HUES64 (cell line): ENCODE results near the gene RPLP2.
A peak's percentile ranks its signal among the peaks of the same experiment; 100 is the strongest.

Source experiments
- H3K27ac ChIP-seq: 2 replicates; pipeline ENCODE4 v1.7.0; 2013; ENCODE audit warnings: low read depth, low read length, inconsistent platforms
- H3K27me3 ChIP-seq: 2 replicates; pipeline ENCODE4 v1.6.1; 2013; ENCODE audit warnings: mild to moderate bottlenecking, low read length; ENCODE audit not compliant: insufficient read depth
- H3K36me3 ChIP-seq: 2 replicates; pipeline ENCODE4 v1.6.1; 2013; ENCODE audit warnings: mild to moderate bottlenecking, low read length; ENCODE audit not compliant: insufficient read depth
- H3K4me1 ChIP-seq: 2 replicates; pipeline ENCODE4 v1.6.1; 2013; ENCODE audit warnings: mild to moderate bottlenecking, low read length, moderate library complexity; ENCODE audit not compliant: insufficient read depth
- H3K4me3 ChIP-seq: 2 replicates; pipeline ENCODE4 v1.5.1; 2013; ENCODE audit warnings: mild to moderate bottlenecking, low read length, moderate library complexity
- H3K9ac ChIP-seq: 2 replicates; pipeline ENCODE4 v1.6.1; 2013; ENCODE audit warnings: mild to moderate bottlenecking, low read depth, low read length
- H3K9me3 ChIP-seq: 2 replicates; pipeline ENCODE4 v1.6.1; 2013; ENCODE audit warnings: low read depth, low read length; ENCODE audit not compliant: insufficient read depth
- WGBS: fragments of 150-250, 120-280 bp; methylation state at CpG from one replicate; pipeline ENCODE4 v1.1.7; 2013; ENCODE audit warnings: missing lambda C conversion rate; 5-methylcytosine and 5-hydroxymethylcytosine counted together

The RPLP2 gene

DNA sequence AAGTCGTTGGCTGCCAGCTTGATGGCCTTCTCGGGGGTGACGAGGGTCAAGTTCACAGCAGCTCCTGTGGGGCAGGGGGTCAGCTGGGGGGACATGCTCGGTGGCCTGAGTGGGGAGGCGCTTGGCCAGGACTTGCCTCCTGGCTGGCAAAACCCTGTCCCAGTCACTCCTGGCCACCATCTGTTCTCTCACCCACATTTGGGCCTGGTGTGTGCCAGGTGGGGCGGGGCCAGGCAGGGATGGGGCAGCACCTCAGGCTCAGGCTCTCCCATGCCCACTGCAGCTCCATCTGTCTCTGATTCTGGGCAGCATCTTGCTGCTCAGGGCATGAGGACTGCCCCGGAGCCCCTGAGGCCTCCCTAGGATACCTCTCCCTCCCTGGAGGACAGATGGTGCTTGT, 16.2 kb upstream of the RPLP2 start:
- WGBS, result 89% methylated on average over 7 of the region's 7 CpGs
- H3K9ac ChIP-seq, result no peak overlapping the region
- H3K27ac ChIP-seq, result no peak overlapping the region
- peaks cover 26% of the 10 kb centered on the region; the same call in 1 of the 2 replicates for H3K36me3 ChIP-seq
- no peaks in the 10 kb centered on the region for H3K27me3 ChIP-seq
- H3K9me3 ChIP-seq, result no peaks in the 10 kb centered on the region
- H3K4me1 ChIP-seq, result peaks cover 9% of the 10 kb centered on the region; the same call in 1 of the 2 replicates
- no peak overlapping the region for H3K4me3 ChIP-seq

DNA sequence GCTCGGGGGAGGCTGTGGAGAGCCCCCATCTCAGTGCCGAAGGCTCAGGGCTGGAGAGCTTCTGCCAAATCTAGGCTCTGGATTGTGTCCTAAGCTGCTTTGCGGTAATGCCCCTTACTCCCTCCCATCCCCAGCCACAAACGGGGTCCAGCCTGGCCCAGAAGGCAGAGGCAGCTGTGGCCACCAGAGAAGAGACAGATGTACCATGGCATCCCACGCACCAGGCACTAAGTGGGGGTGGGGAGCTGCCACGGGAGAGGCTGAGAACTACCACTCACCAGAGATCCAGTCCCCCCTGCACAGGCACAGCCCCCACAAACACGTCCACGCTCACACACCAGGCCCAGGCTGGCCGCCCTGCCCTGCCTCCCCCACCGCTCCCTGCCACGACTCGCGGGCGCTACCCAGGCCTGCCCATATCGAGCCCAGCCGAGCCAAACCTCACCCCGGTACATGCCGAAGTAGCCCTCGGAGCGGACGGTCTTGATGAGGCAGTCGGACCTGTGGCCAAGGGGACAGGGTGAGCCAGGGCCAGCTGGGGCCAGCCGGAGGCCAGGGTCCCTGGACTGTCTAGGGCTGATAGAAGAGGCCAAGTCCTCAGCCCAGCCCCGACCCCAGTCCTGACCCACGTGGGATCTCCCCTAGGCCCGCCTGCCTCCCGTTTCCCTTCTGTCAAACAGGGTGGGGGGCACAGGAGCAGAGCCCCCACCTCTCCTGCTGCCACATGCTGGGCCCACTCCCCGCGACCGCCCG, 15.6 kb upstream of the RPLP2 start:
- no peak overlapping the region for H3K9ac ChIP-seq
- 95% methylated on average over 31 of the region's 31 CpGs for WGBS
- peaks cover 26% of the 10 kb centered on the region; the same call in 1 of the 2 replicates for H3K36me3 ChIP-seq
- peaks cover 9% of the 10 kb centered on the region; the same call in 1 of the 2 replicates for H3K4me1 ChIP-seq
- no peaks in the 10 kb centered on the region for H3K27me3 ChIP-seq
- no peak overlapping the region for H3K27ac ChIP-seq
- no peaks in the 10 kb centered on the region for H3K9me3 ChIP-seq
- H3K4me3 ChIP-seq, result no peak overlapping the region

GRCh38 chr11:794766-795633, 14.8 kb upstream of the RPLP2 start:
- Histone ChIP-seq H3K27ac (no peak overlapping the region), H3K36me3 (peaks cover 29% of the 10 kb centered on the region; the same call in 1 of the 2 replicates), H3K27me3 (no peaks in the 10 kb centered on the region), H3K4me3 (no peak overlapping the region), H3K4me1 (peaks cover 9% of the 10 kb centered on the region; the same call in 1 of the 2 replicates), H3K9me3 (no peaks in the 10 kb centered on the region), H3K9ac (no peak overlapping the region)
- WGBS, result 86% methylated on average over 37 of the region's 38 CpGs

DNA sequence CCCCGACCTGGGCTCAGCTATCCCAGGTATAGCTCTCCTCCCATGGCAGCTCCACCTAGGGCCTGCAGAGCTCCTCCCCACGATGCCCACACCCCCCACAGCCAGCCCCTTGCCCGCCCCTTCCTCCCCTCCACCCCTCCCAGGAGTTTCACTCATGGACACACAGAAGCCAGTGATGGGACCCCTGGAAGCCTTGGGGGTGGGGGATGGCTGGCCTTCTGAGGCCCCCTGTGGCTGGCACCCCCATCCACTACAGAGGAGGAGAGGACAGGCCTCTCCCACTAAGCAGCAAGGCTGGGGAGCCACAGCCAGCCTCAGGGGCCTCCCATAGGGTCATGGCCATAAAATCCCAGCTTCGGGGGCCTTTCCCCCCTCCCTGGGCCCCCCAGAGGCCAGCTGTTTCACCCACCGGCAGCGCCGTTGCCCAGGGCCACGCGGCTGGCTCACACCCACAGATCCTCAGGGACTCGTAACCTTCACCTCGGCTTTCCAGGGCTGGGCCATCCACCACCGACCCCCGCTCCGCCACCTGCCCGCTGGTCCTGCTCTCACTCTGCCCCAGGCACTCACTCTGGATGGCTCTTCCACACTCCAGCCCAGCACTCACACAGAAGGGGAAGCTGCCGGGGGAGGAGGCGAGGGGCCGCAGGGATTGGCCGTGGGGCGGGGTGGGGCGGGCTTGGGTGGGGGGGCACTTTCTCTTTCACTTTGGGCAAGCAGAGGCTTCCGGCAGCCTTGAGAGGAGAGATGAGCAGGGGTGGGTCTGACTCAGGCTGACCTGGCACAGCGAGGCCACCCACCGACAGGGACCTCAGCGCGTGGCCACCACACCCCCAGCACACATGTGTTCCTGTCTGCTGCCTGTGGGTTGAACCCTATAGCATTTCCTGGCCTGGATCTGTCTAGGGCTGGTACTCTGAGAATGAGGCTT, 13.9 kb upstream of the RPLP2 start:
- H3K9me3 ChIP-seq, result no peaks in the 10 kb centered on the region
- WGBS, result 43% methylated on average over 22 of the region's 26 CpGs
- H3K4me3 ChIP-seq, result no peak overlapping the region
- H3K36me3 ChIP-seq, result peaks cover 32% of the 10 kb centered on the region; the same call in 1 of the 2 replicates
- H3K27me3 ChIP-seq, result no peaks in the 10 kb centered on the region
- no peak overlapping the region for H3K27ac ChIP-seq
- H3K4me1 ChIP-seq, result 0 out of 2 replicates have a peak, but pooled peaks cover 5% of the 10 kb centered on the region
- H3K9ac ChIP-seq, result no peak overlapping the region

- Histone ChIP-seq H3K36me3 (peaks cover 27% of the 10 kb centered on the region; the same call in 1 of the 2 replicates), H3K27ac (peak overlapping the region; percentile 87; the same call in 1 of the 2 replicates), H3K4me3 (peak overlapping the region; percentile 84), H3K27me3 (no peaks in the 10 kb centered on the region), H3K9ac (no peak overlapping the region), H3K4me1 (0 out of 2 replicates have a peak, but pooled peaks cover 5% of the 10 kb centered on the region), H3K9me3 (no peaks in the 10 kb centered on the region)
- 39% methylated on average over 18 of the region's 18 CpGs for WGBS
Observed at GRCh38 chr11:796565-797295, 13.0 kb upstream of the RPLP2 start.

DNA sequence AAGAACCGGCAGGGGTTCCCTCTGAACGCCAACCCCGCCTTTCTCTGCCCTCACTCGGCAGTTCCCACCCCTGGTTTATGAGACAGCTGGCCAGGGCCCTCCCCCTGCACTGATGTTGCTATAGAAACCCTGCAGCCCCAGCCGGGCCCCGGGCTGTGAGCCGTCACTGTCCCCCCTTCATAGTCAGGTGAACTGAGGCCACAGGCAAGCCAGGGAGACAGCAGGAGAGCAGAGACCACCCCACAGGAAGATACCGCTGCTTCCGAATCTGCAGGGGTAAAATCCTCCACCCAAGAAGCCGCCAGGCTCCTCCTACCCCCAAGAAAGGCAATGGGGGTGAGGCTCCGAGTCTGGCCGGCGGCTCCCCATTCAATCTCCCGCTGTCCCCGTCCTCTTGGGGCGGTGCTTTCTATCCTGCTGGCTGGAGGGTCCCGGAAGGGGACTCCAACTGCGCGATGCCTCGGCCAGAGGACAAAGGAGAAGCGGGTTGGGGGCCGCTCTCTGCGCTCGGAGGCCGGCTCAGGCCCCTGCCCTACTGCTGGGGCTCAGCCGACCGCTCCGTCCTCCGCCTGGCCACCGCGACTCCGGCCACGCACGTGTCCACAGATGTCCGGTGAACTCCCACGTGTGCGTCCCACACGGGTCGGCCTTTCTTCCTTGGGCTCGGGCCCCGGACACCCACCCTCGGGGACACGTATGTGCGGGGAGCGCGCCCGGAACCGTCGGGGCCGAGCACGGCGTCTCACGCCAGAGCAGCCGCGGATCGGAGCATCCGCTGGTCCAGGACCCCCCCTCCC, 12.3 kb upstream of the RPLP2 start:
- no peaks in the 10 kb centered on the region for H3K9me3 ChIP-seq
- peak overlapping the region; percentile 87 for H3K9ac ChIP-seq
- H3K4me1 ChIP-seq, result 0 out of 2 replicates have a peak, but pooled peaks cover 5% of the 10 kb centered on the region
- peak overlapping the region; percentile 87 for H3K27ac ChIP-seq
- peak overlapping the region; percentile 84 for H3K4me3 ChIP-seq
- H3K36me3 ChIP-seq, result peaks cover 23% of the 10 kb centered on the region
- no peaks in the 10 kb centered on the region for H3K27me3 ChIP-seq
- WGBS, result under 1% methylated on average over 57 of the region's 57 CpGs

- WGBS, result 10% methylated on average over 69 of the region's 69 CpGs
- H3K9me3 ChIP-seq, result no peaks in the 10 kb centered on the region
- H3K27ac ChIP-seq, result peak within 1 kb of the TSS; percentile 87
- H3K36me3 ChIP-seq, result peaks cover 22% of the 10 kb centered on the region
- H3K27me3 ChIP-seq, result no peaks in the 10 kb centered on the region
- peak within 1 kb of the TSS; percentile 84 for H3K4me3 ChIP-seq
- 0 out of 2 replicates have a peak, but pooled peaks cover 5% of the 10 kb centered on the region for H3K4me1 ChIP-seq
- peak within 1 kb of the TSS; percentile 87 for H3K9ac ChIP-seq
Observed at GRCh38 chr11:798093-798713, 11.6 kb upstream of the RPLP2 start, which contains the start of gene SLC25A22. SLC25A22 (minus strand) TSS chr11:798281; CDS start chr11:795006, 3,275 bp downstream.

DNA sequence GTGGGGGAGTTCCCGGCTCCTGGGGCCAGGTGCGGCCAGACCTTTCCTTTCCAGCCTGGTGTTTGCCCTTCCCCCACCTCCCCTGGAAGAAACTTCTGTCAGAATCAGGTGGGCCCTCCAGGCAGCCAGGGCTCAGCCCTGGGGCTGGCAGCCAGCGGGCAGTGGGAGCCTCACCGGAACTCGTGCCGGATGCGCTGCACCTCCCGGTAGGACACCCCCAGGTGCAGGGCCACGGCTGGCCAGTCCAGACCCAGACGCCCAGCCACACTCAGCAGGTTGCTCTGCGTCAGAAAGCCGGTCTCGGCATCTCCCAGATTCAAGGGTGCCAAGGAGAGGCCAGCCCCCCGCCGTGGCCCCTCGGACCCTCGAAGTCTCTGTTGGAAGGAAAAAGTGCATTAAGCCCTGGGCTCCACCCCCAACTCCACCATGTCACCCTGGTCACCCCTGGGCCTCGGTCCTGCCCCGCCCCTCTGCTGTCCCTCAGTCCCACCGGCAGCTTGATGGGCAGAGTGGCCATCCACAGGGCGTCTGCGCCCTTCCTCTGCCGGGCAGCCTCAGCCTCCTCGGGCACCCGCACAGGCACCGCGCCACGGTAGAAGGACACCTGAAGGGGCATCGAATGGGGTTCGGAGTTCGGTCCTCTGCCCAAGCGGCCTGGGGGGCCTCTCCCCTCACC, 10.0 kb upstream of the RPLP2 start:
- no peak overlapping the region for H3K4me3 ChIP-seq
- 95% methylated on average over 32 of the region's 32 CpGs for WGBS
- 0 out of 2 replicates have a peak, but pooled peaks cover 5% of the 10 kb centered on the region for H3K4me1 ChIP-seq
- H3K27ac ChIP-seq, result no peak overlapping the region
- no peaks in the 10 kb centered on the region for H3K9me3 ChIP-seq
- peaks cover 8% of the 10 kb centered on the region for H3K36me3 ChIP-seq
- H3K9ac ChIP-seq, result no peak overlapping the region
- no peaks in the 10 kb centered on the region for H3K27me3 ChIP-seq

GRCh38 chr11:800473-800872, 9.3 kb upstream of the RPLP2 start:
- Histone ChIP-seq H3K27me3 (no peaks in the 10 kb centered on the region), H3K9me3 (no peaks in the 10 kb centered on the region), H3K27ac (no peak overlapping the region), H3K36me3 (peaks cover 8% of the 10 kb centered on the region), H3K9ac (no peak overlapping the region), H3K4me1 (0 out of 2 replicates have a peak, but pooled peaks cover 5% of the 10 kb centered on the region), H3K4me3 (no peak overlapping the region)
- WGBS, result 95% methylated on average over 30 of the region's 30 CpGs
